Uterus (tissue), 2 donors: ENCODE measurements around the gene DTNBP1.

Source experiments
- POLR2A ChIP-seq, 2 donors: fragments of 450-650 bp; IDR thresholded peaks; one replicate each; pipeline ENCODE4 v1.6.1; 2016; ENCODE audit warnings: antibody characterized with exemption in 2 of 2, mild to moderate bottlenecking in 1 of 2, moderate library complexity in 1 of 2
- TF ChIP-seq, protein P1 (sequence below), 4 experiments: fragments of 200-600 bp in 2 of 4; fragments of 450-650 bp in 2 of 4; sonication (generic) in 2 of 4; IDR thresholded peaks; one replicate each; pipeline ENCODE4 v1.5.1; 2016 to 2019; ENCODE audit warnings: antibody characterized with exemption in 4 of 4, mild to moderate bottlenecking in 2 of 4, moderate library complexity in 1 of 4

DNA sequence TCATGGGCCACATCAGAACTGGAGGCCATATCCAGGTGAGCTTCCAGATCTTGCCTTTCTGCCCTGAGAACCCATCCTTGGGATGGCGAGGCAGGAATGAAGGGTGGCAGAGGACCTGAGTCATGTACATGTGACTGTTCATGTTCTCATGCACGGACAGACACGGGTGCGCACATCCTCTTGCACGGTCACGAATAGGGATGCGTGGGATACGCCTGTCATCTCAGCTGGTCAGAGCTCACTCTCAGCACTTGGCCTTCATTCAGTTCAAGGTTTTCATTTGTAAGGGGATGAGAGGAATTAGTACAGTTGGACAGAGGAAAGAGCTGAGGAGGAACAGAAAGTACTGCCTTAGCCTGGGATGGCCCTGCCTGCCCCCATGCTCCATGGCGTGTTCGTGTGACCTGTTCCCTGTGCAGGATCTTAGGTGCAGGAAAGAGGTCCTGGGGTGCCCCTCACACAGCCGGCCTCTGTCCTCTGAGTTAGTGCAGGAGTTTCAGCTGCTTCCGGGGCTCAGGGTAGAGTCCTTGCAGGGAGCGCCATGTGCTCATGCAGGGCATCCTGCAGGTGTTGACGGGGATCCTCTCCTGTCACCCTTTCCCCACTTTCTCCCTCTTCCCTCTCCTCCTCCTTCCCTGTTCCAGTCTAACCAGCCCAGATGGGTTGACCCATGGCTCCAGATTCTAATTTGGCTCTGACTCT, 173.4 kb downstream of the DTNBP1 start:
- TF ChIP-seq, protein P1, sequence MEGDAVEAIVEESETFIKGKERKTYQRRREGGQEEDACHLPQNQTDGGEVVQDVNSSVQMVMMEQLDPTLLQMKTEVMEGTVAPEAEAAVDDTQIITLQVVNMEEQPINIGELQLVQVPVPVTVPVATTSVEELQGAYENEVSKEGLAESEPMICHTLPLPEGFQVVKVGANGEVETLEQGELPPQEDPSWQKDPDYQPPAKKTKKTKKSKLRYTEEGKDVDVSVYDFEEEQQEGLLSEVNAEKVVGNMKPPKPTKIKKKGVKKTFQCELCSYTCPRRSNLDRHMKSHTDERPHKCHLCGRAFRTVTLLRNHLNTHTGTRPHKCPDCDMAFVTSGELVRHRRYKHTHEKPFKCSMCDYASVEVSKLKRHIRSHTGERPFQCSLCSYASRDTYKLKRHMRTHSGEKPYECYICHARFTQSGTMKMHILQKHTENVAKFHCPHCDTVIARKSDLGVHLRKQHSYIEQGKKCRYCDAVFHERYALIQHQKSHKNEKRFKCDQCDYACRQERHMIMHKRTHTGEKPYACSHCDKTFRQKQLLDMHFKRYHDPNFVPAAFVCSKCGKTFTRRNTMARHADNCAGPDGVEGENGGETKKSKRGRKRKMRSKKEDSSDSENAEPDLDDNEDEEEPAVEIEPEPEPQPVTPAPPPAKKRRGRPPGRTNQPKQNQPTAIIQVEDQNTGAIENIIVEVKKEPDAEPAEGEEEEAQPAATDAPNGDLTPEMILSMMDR (IDR thresholded peaks at IDR 0.05): no peak
- TF ChIP-seq POLR2A (IDR thresholded peaks at IDR 0.05): no peak
